NB4 (cell line): ENCODE data around the gene TRERF1.

Experiments used
- MYC ChIP-seq: IDR thresholded peaks from 2 replicates; pipeline ENCODE4 v1.6.1; 2011; ENCODE audit warnings: low read depth, low read length
- POLR2A ChIP-seq: IDR thresholded peaks from 2 replicates; pipeline ENCODE4 v1.6.1; 2011; ENCODE audit warnings: mild to moderate bottlenecking; ENCODE audit not compliant: insufficient read length; ENCODE audit errors: extremely low read depth
- TF ChIP-seq, protein P1 (sequence below): IDR thresholded peaks from one replicate; pipeline ENCODE4 v1.5.1; 2012; ENCODE audit warnings: low read depth, low read length
- TF ChIP-seq, protein P2 (sequence below): IDR thresholded peaks from 2 replicates; pipeline ENCODE4 v1.6.1; 2011; ENCODE audit warnings: low read depth, low read length

DNA sequence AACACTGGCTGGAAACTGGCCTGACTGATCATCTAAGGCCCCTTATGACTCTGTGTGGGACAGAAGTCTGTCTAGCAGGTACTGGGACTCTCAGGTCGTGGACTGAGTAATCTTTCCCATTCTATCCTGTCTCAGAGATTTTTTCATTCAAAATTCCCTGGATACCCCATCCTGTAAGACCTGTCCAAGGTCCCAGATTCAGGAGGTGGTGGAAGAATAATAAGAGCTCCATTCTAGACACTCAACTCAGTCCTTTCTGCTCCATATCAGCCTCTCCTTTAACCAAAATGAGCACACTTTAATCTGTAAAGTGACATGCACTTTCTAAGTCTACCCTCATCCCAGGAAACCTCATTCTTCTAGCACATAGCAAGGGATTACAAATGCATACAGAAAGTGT lies 151.5 kb downstream of the TRERF1 start:
- TF ChIP-seq, protein P1, sequence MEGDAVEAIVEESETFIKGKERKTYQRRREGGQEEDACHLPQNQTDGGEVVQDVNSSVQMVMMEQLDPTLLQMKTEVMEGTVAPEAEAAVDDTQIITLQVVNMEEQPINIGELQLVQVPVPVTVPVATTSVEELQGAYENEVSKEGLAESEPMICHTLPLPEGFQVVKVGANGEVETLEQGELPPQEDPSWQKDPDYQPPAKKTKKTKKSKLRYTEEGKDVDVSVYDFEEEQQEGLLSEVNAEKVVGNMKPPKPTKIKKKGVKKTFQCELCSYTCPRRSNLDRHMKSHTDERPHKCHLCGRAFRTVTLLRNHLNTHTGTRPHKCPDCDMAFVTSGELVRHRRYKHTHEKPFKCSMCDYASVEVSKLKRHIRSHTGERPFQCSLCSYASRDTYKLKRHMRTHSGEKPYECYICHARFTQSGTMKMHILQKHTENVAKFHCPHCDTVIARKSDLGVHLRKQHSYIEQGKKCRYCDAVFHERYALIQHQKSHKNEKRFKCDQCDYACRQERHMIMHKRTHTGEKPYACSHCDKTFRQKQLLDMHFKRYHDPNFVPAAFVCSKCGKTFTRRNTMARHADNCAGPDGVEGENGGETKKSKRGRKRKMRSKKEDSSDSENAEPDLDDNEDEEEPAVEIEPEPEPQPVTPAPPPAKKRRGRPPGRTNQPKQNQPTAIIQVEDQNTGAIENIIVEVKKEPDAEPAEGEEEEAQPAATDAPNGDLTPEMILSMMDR = no peak
- TF ChIP-seq POLR2A (no peak), MYC (no peak)
- TF ChIP-seq, protein P2, sequence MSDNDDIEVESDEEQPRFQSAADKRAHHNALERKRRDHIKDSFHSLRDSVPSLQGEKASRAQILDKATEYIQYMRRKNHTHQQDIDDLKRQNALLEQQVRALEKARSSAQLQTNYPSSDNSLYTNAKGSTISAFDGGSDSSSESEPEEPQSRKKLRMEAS = no peak
